ENCODE data around the gene PMEPA1.

DNA sequence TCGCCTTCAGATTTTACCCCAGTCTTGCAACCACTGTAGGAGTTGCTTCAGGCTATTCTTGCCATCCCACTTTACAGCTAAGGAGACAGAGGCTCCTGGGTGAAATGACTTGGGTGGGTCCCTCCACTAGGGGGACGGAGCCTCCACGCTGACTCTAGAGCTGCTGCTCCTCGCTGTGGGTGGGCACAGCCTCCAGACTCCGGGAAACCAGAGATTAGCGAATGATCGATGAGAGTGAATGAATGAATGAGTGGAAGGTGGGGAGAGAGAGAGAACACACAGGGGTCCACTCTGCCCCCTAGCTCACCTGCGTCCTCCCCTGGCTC lies 100.0 kb downstream of the PMEPA1 start:
- TF ChIP-seq POLR2A (IDR thresholded peaks at IDR 0.05): no peak
- TF ChIP-seq, protein P1, sequence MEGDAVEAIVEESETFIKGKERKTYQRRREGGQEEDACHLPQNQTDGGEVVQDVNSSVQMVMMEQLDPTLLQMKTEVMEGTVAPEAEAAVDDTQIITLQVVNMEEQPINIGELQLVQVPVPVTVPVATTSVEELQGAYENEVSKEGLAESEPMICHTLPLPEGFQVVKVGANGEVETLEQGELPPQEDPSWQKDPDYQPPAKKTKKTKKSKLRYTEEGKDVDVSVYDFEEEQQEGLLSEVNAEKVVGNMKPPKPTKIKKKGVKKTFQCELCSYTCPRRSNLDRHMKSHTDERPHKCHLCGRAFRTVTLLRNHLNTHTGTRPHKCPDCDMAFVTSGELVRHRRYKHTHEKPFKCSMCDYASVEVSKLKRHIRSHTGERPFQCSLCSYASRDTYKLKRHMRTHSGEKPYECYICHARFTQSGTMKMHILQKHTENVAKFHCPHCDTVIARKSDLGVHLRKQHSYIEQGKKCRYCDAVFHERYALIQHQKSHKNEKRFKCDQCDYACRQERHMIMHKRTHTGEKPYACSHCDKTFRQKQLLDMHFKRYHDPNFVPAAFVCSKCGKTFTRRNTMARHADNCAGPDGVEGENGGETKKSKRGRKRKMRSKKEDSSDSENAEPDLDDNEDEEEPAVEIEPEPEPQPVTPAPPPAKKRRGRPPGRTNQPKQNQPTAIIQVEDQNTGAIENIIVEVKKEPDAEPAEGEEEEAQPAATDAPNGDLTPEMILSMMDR (IDR thresholded peaks at IDR 0.05): no peak
